A673 (cell line): ENCODE data around the gene DGKH. TPM values are rescaled to one million over a fixed set of nuclear protein-coding genes. Genes with fewer than 3 reads are reported as not detected.

Experiments used
- BruUV-seq: library from RNA; stranded (reverse); fragments of 400-500 nt; replicated peaks from 2 replicates; lab custom pipeline; 2021; lab: Mats Ljungman, UMichigan
- CTCF ChIA-PET: fragments of 300-600 bp; sonication (Branson Sonifier 250); formaldehyde crosslinking; loops from one replicate; lab custom pipeline; 2022; ENCODE audit warnings: antibody characterized with exemption; lab: Charles Lee
- POLR2A ChIA-PET: fragments of 300-600 bp; sonication (Branson Sonifier 250); formaldehyde crosslinking; loops from one replicate; lab custom pipeline; 2022; ENCODE audit warnings: antibody characterized with exemption; ENCODE audit not compliant: low non-redundant PET; lab: Charles Lee
- DNase-seq: peaks from one replicate; pipeline ENCODE4 v3.0.0-alpha.2; 2015; ENCODE audit warnings: low spot score
- H3K27ac ChIP-seq: fragments of 200-600 bp; sonication (generic); 2 replicates; pipeline ENCODE4 v1.5.1; 2016; ENCODE audit warnings: mixed run types, low read depth, mild to moderate bottlenecking, mixed read lengths, antibody characterized with exemption, low read length; ENCODE audit not compliant: poor library complexity, severe bottlenecking
- H3K27me3 ChIP-seq: fragments of 200-600 bp; sonication (generic); replicated peaks from 2 replicates; pipeline ENCODE4 v1.6.1; 2017; ENCODE audit warnings: mixed run types, low read depth, mild to moderate bottlenecking, mixed read lengths, antibody characterized with exemption, low read length; ENCODE audit not compliant: insufficient read depth, poor library complexity
- H3K36me3 ChIP-seq: fragments of 200-600 bp; sonication (generic); 2 replicates; pipeline ENCODE4 v1.6.1; 2016; ENCODE audit warnings: mixed run types, mild to moderate bottlenecking, mixed read lengths, antibody characterized with exemption, low read length; ENCODE audit not compliant: insufficient read depth, poor library complexity, severe bottlenecking
- H3K4me1 ChIP-seq: fragments of 200-600 bp; sonication (generic); 2 replicates; pipeline ENCODE4 v1.6.1; 2017; ENCODE audit warnings: mixed run types, mild to moderate bottlenecking, mixed read lengths, antibody characterized with exemption, low read length; ENCODE audit not compliant: insufficient read depth, poor library complexity, severe bottlenecking
- H3K4me3 ChIP-seq: fragments of 200-600 bp; sonication (generic); 2 replicates; pipeline ENCODE4 v1.5.1; 2016; ENCODE audit warnings: low read depth, mixed run types, mild to moderate bottlenecking, mixed read lengths, low read length; ENCODE audit not compliant: poor library complexity, severe bottlenecking
- H3K9me3 ChIP-seq: fragments of 200-600 bp; sonication (generic); 2 replicates; pipeline ENCODE4 v1.6.1; 2016; ENCODE audit warnings: mixed run types, low read depth, mild to moderate bottlenecking, mixed read lengths, antibody characterized with exemption, low read length; ENCODE audit not compliant: poor library complexity, severe bottlenecking
- EZH2 ChIP-seq: fragments of 200-600 bp; sonication (generic); IDR thresholded peaks from 2 replicates; pipeline ENCODE4 v1.6.1; 2017; ENCODE audit warnings: borderline replicate concordance, low read depth, mild to moderate bottlenecking, mixed read lengths, antibody characterized with exemption, low read length; ENCODE audit not compliant: poor library complexity, severe bottlenecking
- intact Hi-C: fragments of 100-400 bp; cut with micrococcal nuclease; formaldehyde crosslinking; loops from one replicate; pipeline ENCODE4 v1.10.0; 2022; ENCODE audit not compliant: unreplicated experiment
- total RNA-seq: library from RNA; stranded (reverse); gene quantifications from 2 replicates; pipeline ENCODE4 v1.2.3, GENCODE V29; 2021
- TF ChIP-seq, protein P1 (sequence below): fragments of 300-800, 200-600 bp; sonication (generic); conservative IDR thresholded peaks from 2 replicates; pipeline ENCODE4 v1.5.1; 2017; ENCODE audit warnings: low read depth, mild to moderate bottlenecking, antibody characterized with exemption, low read length, moderate library complexity, mixed read lengths

DGKH gene
- total RNA-seq, 1 experiment from 2014 or later: 13.8 TPM

DNA sequence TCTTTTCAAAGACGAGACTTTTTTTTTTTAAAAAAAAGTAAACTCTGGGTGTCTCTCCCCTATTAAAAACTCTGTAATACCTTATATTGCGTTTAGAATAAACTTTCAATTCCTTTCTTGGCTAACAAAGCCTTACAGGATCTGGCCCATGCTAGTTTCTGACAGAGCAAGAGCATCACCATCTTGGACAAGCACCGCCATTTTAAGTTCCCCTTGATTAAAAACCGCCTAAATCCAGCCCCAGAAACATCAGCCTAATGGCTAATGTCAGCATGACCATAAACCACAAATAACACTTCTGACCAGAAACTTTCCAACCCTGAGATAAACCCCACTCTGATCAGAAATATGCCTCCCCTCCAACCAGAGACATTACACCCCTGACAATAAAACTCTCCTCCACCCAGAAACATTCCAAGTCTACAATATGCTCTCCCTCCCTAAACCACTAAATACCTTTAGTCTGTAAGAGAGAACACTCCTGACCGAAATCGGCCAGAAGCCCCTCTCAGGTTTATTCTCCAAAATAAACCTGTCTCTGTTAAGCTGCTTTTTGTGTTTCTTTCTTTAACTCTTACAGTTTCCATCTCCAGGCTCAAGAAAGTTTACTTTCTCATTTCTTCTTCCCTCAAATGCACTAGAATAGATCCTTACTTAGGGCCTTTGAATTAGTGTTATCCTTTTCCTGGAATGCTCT lies 221.9 kb downstream of the DGKH start:
- H3K27ac ChIP-seq: no peak overlapping the region
- no TSS peak for BruUV-seq
- peaks cover 11% of the 10 kb centered on the region for H3K9me3 ChIP-seq
- no peak overlapping the region for H3K4me3 ChIP-seq
- peaks cover 22% of the 10 kb centered on the region for H3K4me1 ChIP-seq
- no peak for DNase-seq
- intact Hi-C loops: no loop called here
- TF ChIP-seq, protein P1, sequence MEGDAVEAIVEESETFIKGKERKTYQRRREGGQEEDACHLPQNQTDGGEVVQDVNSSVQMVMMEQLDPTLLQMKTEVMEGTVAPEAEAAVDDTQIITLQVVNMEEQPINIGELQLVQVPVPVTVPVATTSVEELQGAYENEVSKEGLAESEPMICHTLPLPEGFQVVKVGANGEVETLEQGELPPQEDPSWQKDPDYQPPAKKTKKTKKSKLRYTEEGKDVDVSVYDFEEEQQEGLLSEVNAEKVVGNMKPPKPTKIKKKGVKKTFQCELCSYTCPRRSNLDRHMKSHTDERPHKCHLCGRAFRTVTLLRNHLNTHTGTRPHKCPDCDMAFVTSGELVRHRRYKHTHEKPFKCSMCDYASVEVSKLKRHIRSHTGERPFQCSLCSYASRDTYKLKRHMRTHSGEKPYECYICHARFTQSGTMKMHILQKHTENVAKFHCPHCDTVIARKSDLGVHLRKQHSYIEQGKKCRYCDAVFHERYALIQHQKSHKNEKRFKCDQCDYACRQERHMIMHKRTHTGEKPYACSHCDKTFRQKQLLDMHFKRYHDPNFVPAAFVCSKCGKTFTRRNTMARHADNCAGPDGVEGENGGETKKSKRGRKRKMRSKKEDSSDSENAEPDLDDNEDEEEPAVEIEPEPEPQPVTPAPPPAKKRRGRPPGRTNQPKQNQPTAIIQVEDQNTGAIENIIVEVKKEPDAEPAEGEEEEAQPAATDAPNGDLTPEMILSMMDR: no peak
- TF ChIP-seq EZH2: no peak
- H3K27me3 ChIP-seq: no peaks in the 10 kb centered on the region
- no peaks in the 10 kb centered on the region for H3K36me3 ChIP-seq
- ChIA-PET CTCF (no interaction called here), POLR2A (no interaction called here)

DNA sequence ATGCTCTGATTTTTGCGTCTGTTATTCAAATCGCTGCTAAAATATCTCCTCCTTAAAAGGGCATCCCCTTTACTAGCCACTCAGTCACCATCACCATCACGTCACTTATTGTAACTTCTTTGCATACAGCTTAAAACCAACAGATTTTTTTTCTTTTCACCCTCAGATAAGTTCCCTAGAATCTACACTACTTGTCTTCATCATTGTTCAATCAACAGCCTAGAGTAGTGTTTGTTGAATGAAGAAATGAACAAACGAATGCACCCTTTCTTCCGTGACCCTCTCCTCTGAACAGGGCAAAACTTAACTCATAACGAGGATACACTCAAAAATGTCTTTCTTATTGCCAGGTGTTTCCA lies 222.4 kb downstream of the DGKH start:
- no peak for DNase-seq
- Histone ChIP-seq H3K27me3 (no peaks in the 10 kb centered on the region), H3K36me3 (no peaks in the 10 kb centered on the region), H3K4me3 (peak overlapping the region; percentile 80), H3K27ac (no peak overlapping the region), H3K4me1 (peaks cover 17% of the 10 kb centered on the region), H3K9me3 (peaks cover 11% of the 10 kb centered on the region)
- intact Hi-C loops: no loop called here
- TF ChIP-seq, protein P1: no peak
- TF ChIP-seq EZH2: no peak
- TSS peak; percentile 73 for BruUV-seq
- ChIA-PET CTCF (no interaction called here), POLR2A (no interaction called here)

DNA sequence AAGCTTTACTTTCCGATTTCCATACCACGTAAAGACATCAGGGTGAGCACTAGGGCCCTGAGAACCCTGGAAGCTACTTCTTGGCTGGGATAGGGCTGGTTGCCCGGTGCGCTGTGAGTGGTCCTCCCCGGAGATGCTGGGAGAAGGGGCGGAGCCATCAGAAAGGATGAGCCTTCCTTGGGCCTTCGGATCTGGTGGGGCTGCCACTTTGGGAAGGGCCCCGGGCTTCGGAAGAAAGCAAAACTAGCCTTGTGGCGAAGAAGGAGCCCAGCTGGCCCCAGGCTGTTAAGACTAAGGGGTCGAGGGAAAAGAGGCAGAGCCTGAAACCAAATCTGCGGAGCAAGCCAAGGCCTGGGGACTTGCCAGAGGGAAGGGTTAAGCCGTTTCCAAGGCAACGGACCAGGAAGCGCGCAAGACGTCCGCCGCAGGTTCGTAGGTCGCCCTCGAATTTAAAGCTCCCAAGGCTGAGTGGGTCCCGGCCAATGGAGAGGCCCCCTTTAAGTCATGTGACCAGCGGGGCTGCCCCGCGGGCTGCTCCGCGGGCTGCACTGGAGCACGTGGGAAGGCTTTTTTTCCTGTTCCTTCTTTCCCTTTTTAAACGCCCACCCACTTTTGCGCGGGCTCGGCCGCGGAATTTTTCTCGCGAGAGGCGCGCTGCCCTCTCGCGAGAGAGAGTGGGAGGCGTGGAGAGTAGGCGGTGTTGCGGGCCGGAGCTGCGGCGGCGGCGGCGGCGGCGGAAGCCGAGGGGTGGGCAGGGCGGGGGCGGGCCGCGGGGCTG lies 223.1 kb downstream of the DGKH start:
- Histone ChIP-seq H3K4me3 (peak overlapping the region; percentile 80), H3K36me3 (no peaks in the 10 kb centered on the region), H3K9me3 (peaks cover 11% of the 10 kb centered on the region), H3K27me3 (no peaks in the 10 kb centered on the region), H3K27ac (peak overlapping the region; percentile 76), H3K4me1 (peaks cover 12% of the 10 kb centered on the region)
- ChIA-PET CTCF (interaction anchor here (0.6 kb wide), 1 partner anchor 336 kb away, joined by 3 read pairs; no protein-coding TSS in a partner anchor), POLR2A (interaction anchor here (0.7 kb wide), 1 partner anchor 451 kb away, joined by 4 read pairs; no protein-coding TSS in a partner anchor)
- BruUV-seq: no TSS peak
- no peak for TF ChIP-seq EZH2
- TF ChIP-seq, protein P1: no peak
- peak; percentile 98 for DNase-seq
- intact Hi-C loops: no loop called here
